Bone marrow (tissue), 2 donors: ENCODE results near the gene PTCH1.

Source experiments
- DNase-seq, 2 donors: peaks; one replicate each; lab custom pipeline; 2025; lab: John Stamatoyannopoulos, UW

PTCH1 gene

DNA sequence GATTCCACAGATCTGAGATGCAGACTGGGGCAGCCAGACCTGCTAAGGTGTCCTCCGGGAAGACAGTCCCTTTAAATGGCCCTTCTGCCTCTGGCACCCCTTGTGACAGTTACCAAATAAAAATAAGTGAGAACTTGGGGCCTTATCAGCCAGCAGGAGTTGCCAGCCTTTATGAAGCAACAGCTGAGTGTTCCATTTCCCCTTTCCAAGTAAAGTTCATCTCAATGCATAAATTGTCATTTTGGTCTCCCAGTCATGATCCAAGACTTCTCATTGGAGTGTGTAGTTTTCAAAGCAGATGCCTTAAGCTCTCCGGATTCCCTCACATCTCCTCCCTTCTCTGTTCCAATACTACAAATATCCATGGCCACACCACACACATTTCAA lies 4.1 kb downstream of the PTCH1 start:
- no peak for DNase-seq

DNA sequence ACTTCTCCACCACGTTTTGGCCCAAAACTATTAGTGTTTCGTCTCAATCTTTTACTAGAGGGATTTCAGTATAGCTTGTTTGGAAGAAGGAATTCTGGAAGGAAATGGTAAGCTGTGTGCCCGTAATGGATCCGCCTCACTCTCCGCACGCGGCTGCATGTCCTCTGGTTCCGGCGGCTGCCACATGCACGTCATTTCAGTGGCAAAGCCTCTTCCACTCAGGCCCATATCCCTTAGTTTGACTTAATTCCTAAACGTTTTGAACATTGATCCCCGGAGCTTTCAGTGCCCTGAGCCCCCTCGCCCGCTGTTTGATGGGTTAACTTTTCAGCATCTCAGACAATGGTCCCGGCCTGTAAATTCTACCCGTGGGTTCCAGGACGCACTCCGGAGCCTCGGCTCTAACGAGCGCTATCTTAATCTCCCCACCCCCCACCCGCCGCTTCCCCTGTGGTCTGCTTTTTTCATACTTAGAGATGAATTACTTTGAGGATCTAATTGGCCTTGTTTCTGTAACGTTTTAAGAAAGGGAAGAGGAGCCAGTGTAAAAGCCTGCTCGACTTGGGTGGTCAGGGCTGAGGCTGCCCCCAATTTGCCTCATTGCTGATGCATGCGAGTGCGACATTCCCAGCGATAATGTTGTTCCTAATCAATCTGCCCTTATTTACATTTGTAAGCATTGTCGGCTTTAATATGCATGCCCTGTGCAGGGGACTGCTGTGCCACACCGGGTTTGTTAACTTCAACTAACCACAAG lies 4.6 kb downstream of the PTCH1 start:
- no peak for DNase-seq

DNA sequence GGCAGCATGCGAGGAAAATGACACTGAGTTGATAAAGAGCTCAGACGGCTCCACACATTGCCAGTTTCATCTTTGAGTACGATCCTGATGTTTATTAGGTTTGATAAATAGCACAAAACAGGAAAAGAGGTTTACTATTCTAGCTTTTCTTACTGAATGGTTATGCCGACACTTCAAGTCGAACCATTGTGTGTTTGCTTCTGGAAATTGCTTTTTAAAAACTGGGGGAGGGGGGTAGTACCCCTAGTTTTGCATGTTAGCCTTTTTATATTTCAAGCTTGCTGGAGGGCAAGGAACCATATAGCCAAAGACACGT lies 5.2 kb downstream of the PTCH1 start:
- no peak for DNase-seq

DNA sequence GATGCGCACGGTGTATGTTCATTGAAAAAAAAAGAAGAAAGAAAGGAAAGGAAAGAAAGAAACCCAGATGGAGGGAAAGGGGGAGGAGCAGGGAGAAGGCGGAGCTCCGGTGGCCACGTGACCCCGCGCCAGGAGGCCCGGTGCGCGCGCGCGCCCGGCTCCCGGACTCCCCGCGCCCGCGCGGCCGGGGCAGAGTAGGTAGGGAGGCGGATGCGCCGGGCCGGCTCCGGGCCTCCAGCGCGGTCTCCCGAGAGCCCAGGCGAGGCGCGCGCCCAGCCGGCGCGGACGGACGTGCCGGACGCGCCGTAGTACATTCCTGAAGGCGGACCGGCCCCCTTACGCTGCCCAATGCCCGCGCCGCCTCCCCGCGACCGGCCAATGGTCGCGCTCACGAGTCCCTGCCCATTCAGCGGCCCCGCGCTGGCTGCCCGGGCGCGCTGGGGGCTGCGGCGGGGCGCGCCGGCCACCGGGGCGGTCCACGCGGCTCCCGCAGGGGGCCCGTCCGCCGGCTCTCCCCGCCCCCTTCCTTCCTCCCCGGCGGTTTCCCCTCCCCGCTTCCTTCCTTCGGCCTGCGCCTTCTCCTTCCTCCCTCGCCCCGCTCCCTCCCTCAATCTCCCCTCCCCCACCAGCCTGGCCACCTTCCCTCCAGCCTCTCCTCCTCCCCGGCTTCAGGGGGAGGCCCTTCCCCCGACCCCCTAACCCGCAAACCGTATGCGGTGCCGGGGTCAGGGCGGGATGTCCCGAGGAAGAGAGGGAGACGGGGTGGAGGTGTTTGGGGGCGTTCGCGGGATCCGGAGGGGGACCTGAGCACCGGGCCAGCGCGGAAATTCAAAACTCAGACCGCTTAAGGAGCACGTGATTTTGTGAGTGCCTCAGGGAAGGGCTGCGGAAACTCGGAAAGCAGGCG lies 5.8 kb downstream of the PTCH1 start:
- DNase-seq = no peak

DNA sequence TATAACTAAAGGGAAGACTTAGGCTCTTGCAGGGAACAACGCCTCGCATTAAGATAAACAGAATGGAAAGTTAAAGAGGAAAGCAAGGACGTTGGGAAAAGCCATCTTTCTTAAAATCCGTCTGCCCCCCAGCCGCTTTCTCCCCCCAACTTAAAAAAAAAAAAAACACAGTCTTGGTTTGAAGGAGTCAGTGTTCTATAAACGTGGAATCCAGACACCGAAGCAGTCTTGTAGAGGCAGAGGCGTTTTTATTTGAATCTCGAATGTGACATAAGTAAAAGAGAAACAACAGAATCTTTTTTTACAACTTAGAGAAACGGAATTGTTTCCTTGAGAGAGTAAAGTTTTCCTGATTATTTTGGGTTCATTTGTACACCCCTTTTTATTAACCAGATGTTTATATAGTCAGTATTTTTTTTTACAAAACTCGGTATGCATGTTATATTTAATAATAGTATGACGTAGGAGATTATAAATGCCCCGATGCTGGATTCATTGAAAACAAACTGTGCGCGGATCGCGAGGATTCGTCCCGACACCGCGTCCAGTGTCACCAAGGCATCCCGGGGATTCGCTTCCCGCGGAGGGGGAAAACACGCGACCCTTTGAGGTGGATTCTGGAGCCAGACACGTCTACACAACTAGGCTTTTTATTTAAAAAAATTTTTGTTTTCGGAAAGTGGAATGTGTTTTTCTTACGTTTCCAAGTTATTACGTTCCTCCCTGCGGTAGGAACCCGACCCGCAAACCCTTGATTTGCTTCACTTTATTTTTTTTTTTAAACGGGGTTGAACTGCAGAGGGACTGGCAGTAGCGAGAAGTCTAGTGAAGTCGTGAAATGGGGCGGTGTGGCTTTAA lies 6.7 kb downstream of the PTCH1 start:
- no peak for DNase-seq

DNA sequence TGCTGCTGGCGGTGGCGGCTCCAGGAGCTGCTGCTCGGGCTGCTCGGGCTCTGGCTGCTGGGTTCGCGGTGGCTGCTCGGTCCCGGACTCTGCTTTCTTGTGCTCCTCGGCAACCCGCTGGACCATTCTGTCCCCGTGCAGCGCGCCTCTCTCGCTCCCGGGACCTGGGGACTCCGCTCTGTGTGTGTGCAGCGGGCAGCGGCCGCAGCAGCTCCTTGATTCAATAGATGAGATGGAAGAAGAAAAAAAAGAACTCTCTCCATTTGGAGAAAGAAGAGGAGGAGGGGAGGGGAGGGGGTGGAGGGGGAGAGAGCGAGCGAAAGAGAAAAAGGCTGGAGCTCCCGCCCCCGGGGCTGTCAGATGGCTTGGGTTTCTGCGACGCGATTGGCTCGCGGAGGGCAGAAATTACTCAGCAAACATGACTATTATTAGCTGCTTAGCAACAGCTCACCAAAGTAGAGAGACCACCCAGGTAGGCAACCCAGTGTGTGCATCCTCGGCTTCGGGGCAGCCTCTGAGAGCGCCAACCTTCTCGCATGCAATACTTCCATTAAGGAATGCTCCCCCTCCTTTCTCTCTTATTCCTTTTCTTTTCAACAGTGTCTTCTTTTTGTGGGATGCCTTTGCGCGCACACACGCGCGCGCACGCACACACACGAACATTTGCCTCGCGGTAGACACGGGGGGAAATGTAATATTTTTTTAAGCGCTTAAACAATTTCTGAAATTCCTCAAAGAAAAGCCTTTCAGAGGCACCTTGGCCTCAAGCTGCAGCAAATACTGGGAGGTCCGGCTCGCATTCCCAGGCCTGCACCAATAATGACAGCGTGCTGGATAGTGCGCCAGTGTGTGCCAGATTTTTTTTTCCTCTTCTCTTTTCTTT lies 7.6 kb downstream of the PTCH1 start:
- no peak for DNase-seq

DNA sequence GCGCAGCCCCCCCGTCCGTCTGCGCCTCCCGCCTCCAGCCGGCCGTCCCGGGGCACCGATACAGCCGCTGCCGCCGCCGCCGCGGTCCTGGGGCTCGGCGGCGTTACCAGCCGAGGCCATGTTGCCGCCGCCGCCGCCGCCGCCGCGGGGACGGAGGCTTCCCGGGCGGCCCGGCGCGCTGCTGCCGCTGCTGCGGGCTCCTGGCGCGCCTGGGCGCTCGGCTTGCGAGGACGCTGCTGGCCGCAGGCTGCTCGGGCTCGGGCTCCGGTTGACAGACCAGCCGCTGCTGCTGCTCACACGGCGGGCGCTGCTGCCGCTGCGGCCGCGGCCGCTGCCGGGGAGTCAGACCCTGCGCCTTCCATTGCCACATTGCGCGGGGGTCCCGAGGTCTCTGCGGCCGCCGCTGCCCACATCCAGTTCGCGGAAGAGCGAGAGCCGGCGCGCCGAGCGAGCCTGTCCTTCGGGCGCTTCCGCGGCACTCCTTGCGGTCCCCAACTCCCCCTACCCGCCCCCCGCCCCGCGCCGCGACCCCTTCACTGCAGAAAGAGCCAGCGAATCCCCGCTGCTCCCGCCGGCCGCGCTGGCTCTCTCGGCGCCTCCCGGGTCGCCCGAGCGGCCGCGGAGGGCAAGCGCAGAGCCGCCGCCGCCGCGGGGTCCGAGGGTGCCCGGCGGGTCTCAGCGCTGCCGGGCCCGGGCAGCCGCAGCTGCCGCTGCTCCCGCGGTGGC lies 8.4 kb downstream of the PTCH1 start:
- DNase-seq = no peak

DNA sequence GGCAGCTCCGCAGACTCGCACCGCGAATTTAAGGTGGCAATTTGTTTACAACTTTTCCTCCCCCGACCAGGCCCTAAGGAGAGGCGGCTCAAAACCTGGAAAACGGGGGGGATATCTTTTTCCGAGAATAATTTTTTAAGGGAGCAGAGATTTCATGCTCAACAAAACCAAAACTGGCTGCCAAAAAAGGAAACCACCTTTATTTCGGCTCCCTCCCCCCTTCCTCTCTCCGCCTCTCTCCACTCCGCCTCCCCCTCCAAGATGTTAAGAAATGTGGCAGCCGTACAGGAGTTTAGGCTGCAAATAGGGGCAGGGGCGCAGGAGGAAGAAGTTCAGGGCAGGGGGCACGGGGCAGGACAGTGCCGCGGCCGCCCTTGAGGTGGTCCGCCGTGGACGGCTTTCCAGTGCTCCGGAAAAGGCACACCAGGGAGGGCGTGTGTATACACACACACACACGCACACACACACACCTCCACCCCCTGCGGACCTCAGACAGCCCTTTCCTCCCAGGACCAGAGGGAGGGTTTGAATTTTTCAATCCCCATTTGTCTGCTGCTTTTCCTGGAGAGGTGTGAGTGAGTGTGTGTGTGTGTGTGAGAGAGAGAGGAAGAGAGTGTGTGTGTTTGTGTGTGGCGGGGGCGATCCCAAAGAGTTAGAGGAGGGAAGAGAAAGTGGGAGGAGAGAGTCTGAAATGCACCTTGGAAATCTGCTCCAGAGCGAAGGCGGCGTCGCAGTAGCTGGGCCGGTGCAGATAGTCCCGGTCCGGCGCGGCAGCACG lies 9.1 kb downstream of the PTCH1 start:
- no peak for DNase-seq

DNA sequence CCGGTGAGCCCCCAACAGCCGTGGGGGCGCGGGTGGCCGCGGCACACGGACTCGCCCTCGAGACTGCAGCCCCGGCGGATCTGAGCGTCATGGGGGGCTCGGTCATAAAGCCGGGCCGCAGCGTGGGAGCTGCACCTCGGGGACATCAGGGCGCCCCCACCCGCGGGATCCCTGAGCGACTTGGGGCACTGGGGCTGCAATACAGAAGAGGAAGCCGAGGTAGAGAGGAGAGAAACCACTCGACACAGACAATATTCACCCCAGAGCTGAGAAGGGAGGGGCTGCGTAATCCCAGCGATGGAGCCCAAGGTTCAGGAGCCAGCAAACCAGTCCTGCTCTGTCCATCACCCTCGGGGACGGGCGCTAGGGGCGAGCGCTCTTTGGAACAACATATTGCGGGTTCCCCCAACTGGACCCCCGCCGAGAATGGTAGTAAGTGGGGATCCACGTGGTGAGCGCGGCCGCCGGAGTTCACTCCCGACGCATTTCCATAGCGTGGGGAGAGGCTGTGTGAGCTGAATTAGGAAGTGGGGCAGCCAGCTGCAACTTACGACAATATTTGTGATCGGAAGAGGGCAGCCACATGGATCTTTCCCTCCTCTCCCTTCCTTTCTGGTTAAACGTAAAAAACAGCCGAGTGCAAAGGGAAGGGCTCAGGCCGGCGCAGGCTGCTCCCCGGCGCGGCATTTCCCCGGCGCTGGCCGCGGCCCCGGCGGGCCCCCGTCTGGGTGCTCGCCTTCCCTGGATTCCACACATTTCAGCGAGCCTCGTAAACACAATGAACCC lies 9.9 kb downstream of the PTCH1 start:
- DNase-seq = no peak

DNA sequence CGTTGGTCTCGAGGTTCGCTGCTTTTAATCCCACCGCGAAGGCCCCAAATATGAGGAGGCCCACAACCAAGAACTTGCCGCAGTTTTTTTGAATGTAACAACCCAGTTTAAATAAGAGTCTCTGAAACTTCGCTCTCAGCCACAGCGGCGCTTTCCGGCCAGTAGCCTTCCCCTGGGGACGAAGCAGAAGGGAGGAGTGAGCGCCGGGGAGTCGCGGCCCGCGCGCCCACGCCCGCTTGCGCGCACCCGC lies 10.4 kb downstream of the PTCH1 start:
- DNase-seq = no peak

DNA sequence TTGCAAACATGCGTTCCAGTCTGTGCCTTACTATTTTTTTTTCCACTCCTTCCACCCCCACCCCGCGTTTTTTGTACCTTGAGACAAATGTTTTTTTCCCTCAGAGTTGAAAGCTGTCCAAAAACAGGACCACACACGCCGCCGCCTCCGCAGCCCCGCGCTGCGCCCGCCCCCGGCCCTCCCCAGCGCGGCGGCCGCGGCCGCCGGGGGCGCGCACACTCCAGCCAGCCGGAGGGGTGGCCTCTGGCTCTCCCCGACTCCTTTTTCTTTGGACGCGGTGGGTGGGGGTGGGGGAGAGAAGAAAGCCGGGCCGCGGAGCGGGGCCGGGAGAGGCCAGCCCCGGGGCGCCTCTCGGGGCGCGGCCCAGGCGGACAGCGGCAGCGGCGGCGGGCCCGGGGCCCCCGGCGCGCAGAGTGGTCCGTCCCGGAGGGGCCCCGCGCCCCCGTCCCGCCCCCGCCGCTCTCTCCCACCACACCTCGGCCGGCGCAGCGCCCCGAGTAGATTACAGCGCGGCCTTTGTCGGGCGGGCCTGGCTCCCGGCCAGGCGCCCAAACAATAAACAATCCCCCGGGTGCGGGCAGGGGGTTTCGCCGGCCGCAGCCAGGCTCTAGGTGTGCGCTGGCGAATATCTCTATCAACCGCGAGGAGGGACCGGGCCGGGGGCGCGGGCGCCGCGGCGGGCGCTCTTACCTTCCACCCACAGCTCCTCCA lies 10.9 kb downstream of the PTCH1 start:
- DNase-seq = no peak

DNA sequence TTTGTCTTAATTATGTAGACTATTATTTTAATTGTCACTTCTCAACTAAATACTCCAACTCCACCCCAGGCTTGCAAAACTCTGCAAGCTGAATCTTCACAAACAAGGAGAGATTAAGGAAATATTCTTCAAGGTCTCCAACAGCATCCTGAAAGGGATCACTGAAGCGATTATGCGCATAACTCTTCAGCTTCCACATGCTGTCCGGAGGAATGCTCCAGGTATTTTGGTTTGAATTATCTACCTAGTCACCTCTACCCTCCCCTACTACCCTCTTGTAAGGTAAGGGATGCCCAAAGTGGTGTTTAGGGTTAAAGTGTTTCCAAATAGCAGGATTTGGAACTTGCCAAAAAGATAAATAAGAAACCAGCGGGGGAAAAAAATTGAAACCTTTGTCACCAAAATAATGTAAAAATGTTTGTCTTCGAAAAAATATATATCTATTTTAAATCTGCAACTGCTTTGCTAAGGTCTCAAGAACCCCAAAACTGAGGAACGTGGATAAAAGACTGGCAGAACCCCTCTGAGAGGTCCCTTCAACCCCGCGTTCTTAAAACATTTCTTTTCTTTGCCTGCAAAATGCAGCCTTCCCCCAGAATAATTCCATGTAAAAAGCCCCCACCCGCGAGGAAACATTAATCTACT lies 11.6 kb downstream of the PTCH1 start:
- DNase-seq = no peak

DNA sequence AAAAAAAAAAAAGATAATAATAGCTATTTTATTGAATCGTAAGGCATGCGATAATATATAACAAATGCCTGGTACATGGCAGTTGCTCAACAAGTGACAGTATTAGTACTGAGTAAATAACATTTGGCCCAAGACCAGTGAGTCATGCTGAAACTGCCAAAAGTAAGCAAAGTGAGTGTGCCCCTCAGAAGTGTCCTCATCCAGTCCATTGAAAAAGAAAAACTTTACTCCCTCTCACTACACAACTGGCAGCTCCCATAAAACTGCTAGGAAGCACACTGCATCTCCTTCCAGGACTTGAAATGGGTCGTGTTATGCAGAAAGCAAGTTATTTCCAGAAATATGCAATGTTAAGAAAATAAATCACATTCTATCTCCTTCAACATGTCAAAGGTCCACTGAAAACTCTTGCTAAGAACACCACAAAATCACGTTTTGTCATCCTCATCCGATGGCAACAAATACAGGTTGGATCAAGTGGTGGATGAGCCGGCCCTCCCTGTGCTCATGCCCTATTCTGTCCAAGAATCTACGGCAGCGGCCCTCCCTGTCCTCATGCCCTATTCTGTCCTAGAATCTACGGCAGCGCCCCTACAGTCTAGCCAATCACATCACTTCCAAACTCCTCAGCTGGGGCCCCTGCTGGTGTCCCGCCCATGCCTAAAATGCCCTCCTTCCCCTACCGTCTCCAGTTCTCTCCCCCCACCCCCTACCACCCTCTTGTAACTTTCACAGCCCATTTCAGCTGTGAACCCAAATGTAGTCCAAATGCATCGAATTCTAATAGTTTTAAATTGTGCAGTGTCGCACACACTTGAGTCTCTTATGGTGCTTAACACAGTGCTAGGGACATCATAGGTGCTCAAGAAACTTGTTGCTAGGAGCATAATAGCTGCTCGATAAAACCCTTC lies 12.5 kb downstream of the PTCH1 start:
- no peak for DNase-seq

DNA sequence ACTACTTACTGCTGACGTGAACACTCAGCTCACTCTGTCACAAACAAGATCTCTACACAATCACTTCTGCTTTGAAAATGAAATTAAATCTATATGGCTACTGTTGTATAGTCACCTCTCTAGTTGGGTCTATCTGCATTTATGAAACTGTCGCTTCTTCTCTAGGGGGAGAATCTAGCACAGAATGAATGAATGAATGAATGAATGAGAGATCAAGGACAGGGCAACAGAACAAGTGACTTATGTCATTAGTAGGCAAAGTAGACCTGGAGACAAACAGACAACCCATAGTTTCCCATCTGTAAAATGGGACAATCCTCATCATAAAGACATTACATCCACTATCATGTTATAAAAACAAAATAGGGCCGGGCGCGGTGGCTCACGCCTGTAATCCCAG lies 13.4 kb downstream of the PTCH1 start:
- DNase-seq = no peak

DNA sequence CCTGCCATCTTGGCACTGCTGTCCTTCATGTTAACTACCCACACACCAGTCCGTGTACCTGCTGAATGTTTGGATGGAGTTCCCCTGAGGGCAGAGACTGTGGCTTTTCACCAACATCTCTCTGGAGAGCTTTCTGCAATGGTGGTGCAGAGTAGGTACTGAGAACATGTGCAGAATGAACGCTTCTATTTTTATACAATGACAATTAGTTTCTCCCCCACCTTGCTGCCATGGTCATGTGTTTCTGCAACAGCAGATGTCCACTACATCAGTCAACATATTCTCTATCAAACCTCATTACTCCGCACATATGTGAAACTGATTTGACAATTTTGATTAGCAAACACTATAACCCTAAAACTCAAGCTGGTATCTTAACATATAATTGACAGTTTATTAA lies 14.5 kb downstream of the PTCH1 start:
- no peak for DNase-seq

DNA sequence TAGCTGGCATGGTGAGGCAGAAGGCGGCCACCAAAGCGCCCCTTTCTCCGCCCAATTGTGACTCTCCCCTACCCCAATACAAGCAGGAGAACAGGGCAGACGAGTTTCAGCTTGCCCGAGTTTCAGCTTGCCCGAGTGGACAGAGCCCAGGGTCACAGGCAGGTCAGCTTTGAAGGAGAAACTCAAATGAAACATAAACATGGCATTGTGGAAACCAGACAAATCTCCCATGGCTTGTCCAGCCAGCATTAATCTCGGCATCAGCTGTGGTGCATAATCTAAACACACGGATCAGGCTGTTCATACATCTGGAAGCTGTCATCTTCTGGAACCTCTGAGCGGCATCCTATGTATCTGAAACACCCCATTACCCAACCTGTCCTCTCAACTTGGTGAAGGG lies 16.9 kb downstream of the PTCH1 start:
- DNase-seq = no peak

DNA sequence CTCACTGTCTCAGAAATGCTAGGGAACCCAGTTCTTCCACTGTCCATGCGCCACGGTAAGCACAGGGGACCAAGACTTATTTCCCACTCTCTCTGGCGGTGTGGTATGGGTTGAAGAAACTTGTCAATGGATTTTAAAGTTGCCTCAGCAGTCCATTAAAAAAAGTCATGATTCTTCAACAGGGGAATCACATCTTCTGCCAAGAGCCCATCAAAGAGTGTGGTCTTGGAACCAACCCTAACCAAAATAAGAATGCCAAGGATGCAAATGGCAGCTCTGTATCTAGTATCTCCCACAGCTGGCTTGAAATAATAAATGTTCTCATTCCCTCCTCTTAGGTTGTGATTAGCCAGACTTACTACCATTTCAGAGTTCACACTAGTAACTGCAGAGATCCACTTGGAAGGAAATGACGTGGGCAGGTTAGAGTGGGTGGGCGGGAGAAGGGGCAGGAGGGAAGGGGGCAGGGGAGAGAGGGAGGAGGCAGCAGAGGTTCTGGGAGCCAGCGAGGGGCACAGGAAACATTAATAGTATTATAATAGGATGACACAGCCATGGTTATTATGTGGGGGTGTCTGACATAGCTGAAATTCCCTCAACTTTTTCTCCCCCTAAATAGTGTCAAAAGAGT lies 17.6 kb downstream of the PTCH1 start:
- no peak for DNase-seq
